Activated naive CD4-positive, alpha-beta T cell treated with Interleukin-2 at 50 U/mL for 16 hours (primary cell): Measurements from ENCODE around the gene RBM33.
"Not testable (repeated sequence)": the region's sequence is repeated elsewhere in the genome, so short reads cannot be mapped to it uniquely, and the experiment has no call there.

Source experiments
- DNase-seq: peaks from one replicate; pipeline ENCODE4 v3.0.0-alpha.2; 2020

RBM33 gene

DNA sequence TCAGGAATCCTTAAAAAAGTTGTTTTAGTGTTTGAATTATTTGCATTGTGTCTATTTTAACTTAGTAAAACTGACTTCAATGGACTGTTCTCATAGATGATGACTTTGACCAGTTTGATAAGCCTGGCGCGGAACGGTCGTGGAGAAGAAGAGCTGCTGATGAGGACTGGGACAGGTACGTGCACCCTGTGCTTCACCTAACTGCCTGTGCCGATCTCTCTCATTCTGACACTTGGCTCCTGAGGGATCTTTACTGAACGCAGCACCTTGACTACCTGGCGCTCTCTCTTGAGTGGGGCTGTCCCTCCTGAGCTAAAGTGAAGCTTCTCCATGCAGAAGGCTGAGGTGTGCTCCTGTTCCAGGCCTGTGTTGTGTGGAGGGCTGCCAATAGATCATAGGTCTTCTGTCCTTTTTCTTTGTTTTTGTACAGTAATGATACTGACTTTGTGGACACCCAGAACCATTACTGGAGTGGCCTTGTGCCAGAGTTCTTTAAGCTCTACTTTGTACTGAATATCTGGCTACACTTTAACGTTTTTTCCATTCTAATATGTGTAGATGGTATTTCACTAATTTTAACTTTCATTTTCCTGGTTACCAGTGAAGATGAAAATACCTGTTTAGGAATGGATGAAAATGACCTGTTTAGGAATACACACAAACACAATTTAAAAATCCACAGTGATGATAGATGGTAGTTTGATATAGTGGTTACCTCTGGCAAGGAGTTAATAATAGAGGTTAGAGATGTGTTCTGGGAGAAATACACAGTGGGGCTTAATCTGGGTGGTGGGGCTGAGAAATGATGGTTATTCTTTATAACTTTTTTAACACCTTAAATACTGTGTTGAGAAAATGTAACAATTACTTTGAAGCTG is 20.9 kb downstream of the RBM33 start:
- DNase-seq, result no peak

DNA sequence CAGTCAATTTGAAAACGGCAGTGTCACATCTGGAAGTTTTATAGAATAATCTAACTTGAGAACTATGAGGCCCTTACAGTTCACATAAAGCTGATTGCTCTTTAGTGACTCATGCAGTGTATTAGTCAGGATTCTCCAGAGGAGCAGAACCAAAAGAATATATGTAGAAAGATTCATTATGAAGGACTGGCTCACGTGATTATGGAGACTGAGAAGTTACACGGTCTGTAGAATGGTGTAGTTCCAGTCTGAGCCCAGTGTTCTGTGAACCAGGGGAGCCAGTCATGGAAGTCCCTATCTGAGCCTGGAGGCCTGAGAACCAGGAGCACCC is 21.5 kb downstream of the RBM33 start:
- DNase-seq, result no peak

DNA sequence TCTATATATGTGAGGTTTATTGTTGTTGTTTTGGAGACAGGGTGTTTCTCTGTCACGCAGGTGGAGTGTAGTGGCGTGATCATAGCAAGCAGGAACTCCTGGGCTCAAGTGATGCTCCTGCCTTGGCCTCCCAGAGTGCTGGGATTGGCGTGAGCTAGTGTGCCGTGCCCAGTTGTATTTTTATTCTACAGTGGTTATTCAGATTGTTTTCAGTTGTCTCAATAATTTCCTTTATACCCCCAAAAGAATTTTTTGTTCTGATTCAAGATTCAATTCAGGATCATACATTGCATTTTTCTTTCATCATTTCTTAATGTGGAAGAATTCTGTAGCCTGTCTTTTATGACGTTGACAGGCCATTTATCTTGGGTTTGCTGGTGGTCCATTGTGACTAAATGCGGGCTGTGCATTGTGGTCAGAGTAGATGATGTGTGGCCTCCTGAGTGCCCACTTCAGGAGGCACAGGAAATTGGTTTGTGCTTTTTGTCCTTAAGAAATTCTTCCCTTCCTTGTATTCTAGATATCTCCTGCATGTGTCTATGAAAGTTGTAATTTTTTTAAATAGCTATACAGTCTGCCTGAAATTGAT is 22.9 kb downstream of the RBM33 start:
- DNase-seq, result no peak

GRCh38 chr7:155669717-155670505 is 25.4 kb downstream of the RBM33 start:
- DNase-seq, result no peak

DNA sequence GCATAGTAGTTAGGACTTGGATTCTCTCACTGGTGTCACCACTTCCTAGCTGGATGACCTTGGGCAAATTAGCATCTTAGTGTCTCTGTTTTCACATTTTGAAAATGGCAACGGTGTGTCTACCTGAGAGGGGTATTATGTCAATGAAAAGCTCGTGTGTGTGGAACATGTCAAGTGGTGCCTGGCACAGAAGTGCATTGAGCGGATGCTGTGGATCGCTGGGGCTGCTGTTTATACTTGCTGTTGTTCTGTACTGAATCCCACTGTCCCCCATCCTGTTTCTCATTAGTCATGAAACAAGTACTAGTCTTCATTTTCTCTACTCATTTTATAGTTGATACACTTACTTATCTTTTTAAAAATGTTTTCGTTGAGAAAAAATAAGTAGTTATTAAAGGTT is 26.1 kb downstream of the RBM33 start:
- no peak for DNase-seq

DNA sequence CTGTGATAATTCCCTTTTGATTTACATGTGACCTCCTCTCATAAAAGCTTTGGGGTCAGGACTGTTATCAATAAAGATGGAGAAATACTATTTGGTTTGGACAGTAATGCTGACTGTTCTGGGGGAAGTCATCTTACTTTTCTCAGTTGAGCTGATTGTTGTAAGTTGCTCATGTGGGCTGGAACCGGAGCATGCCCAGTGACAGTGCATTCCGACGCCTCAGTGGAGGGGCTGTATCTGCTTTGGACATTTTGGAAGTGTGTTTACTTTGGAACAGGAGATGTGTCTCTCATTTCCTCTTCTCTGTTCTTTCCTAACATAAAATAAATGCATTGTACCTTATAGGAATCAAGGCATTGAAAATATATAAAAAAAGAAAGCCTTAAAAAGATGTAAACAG is 30.1 kb downstream of the RBM33 start:
- no peak for DNase-seq

- no peak for DNase-seq
These were observed 31.6 kb downstream of the RBM33 start for GRCh38 chr7:155676052-155676451.

DNA sequence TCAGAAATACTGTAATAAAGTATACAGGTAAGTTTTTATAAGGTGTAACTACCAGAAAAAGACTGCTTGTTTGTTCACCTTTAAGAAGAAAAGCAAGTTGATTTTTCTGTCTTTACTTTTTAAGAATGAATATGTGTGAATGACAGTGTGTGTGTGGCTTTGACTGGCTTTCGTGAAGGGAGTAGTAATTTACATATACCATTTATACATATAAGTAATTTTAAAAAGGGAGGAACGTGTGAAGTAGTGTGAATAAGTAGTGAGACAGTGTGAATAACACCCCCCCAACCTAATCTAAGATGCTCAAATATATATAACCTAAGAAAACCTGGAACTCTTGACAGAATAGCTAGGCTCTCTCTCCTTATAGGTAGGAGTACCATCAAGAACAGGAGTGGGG is 33.2 kb downstream of the RBM33 start:
- DNase-seq, result no peak

DNA sequence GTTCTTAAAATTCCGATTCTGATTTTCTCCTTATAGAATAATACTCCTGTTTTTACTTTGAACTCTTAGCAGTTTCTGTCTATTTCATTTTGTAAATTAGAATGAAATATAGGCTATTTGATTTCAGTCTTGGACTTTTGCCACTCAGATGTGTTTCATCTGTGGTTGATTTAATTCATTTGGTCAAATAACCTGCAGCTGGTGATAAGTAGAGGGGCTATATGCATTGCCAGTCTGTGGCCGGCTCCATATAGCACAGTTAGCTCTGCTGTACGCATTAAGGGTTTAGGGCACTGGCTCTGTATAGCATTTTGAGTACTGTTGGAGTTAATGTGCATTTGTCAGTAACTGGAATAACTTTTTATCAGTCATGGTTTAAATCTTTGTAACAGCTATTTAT is 35.7 kb downstream of the RBM33 start:
- DNase-seq, result no peak

GRCh38 chr7:155680864-155681263 is 36.4 kb downstream of the RBM33 start:
- DNase-seq, result no peak

DNA sequence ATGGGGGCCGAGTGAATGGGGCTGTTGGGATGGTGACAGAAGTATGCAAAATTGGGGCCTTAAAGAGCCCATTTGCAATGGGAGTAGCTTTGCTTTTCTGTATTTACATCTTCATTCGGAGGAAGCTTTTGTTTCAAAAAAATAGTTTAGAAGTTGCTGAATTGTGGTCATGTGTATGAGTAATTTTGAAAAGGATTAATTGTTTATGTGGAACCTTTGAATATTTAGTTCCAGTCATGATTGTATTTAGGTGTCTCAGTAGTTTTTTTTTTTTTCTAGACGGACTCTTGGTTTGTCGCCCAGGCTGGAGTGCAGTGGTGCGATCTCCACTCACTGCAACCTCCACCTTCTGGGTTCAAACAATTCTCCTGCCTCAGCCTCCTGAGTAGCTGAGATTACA is 37.2 kb downstream of the RBM33 start:
- DNase-seq, result no peak

DNA sequence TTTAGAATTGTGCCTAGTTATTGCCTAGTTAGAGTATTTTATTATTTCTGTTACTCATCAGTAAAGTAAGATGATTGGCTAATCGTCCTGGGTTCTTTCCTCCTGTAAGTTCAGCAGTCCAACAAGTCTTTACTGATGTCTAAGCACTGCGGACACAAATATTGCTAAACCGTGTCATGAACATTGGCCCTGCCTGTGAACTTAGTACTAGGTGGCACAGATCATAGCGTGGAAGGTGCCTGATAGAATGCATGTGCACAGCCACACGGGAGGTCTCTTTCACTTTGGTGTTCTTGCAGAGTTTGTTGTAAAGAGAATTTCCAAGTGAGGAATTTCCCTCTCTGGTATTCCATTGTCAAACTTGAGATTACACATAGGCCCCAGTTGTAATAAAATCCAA is 38.0 kb downstream of the RBM33 start:
- DNase-seq, result no peak

- no peak for DNase-seq
These were observed 38.6 kb downstream of the RBM33 start for GRCh38 chr7:155683098-155683497.

GRCh38 chr7:155683714-155684113 is 39.3 kb downstream of the RBM33 start:
- no peak for DNase-seq

GRCh38 chr7:155684543-155684942 is 40.1 kb downstream of the RBM33 start:
- DNase-seq, result no peak

GRCh38 chr7:155685070-155685790 is 40.8 kb downstream of the RBM33 start:
- DNase-seq, result no peak

DNA sequence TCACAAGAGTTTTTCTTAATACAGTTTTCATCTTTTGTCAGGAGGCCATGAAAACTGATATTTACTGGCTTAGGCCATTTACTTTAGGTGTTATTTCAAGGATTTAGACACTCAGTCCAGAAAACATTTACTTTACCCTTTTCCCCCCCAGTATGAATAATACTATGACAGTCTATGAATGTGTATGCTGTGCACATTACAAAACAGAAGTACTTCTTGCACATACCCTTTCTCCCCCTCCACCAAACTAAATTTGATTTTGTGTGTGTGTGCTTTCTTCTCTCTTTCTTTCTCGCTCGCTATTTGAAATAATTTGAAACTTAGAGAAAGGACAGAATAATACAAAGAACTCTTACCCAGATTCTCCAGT is 41.3 kb downstream of the RBM33 start:
- DNase-seq, result no peak

DNA sequence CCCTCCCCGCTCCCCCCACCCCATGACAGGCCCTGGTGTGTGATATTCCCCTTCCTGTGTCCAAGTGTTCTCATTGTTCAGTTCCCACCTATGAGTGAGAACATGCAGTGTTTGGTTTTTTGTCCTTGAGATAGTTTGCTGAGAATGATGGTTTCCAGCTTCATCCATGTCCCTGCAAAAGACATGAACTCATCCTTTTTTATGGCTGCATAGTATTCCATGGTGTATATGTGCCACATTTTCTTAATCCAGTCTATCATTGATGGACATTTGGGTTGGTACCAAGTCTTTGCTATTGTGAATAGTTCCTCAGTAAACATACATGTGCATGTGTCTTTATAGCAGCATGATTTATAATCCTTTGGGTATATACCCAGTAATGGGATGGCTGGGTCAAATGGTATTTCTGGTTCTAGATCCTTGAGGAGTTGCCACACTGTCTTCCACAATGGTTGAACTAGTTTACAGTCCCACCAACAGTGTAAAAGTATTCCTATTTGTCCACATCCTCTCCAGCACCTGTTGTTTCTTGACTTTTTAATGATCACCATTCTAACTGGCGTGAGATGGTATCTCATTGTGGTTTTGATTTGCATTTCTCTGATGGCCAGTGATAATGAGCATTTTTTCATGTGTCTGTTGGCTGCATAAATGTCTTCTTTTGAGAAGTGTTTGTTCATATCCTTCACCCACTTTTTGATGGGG is 42.3 kb downstream of the RBM33 start:
- DNase-seq, result not testable (repeated sequence)

GRCh38 chr7:155688237-155688636 is 43.8 kb downstream of the RBM33 start:
- not testable (repeated sequence) for DNase-seq

DNA sequence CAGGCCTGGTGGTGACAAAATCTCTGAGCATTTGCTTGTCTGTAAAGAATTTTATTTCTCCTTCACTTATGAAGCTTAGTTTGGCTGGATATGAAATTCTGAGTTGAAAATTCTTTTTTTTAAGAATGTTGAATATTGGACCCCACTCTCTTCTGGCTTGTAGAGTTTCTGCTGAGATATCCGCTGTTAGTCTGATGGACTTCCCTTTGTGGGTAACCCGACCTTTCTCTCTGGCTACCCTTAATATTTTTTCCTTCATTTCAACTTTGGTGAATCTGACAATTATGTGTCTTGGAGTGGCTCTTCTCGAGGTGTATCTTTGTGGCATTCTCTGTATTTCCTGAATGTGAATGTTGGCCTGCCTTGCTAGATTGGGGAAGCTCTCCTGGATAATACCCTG is 46.2 kb downstream of the RBM33 start:
- DNase-seq, result not testable (repeated sequence)

DNA sequence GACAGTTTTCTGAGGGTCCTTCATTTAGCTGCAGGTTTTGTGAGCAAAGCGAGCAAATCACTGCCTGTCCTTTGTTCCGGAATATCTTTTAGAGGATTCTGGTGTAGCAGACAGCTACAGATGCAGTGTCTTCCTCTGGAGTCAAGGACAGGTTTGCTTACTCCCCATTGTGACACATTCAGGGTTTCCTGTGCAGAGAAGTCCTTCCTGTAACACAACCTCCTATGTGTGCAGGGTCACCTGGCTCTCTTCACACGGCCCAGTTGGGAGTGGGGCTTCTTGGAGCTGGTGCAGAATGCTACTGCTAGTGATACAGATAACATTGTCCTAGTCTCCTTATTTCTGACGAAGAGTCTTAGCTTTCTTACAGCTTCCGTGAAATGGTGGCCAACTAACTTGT is 47.9 kb downstream of the RBM33 start:
- DNase-seq, result no peak

GRCh38 chr7:155693826-155694225 is 49.4 kb downstream of the RBM33 start:
- no peak for DNase-seq

- DNase-seq, result no peak
These were observed 50.4 kb downstream of the RBM33 start for GRCh38 chr7:155694851-155695250.
